Neural crest cell (in vitro differentiated cells): Measurements from ENCODE around the gene CATSPER3. TPM values are rescaled to one million over a fixed set of nuclear protein-coding genes. Genes with fewer than 3 reads are reported as not detected.

Experiments
- DNase-seq: peaks from one replicate; pipeline ENCODE4 v3.0.0; 2021; ENCODE audit warnings: low read depth, mixed read lengths, low spot score
- H3K27ac Mint-ChIP-seq: one replicate; pipeline ENCODE4 v1.8.0; 2021; ENCODE audit warnings: mild to moderate bottlenecking, mixed read lengths; ENCODE audit not compliant: unreplicated experiment
- H3K27me3 Mint-ChIP-seq: 2 replicates; pipeline ENCODE4 v1.8.0; 2021; ENCODE audit warnings: low read depth, mild to moderate bottlenecking, mixed read lengths
- H3K36me3 Mint-ChIP-seq: 2 replicates; pipeline ENCODE4 v1.8.0; 2021; ENCODE audit warnings: low read depth, mild to moderate bottlenecking, mixed read lengths
- H3K4me1 Mint-ChIP-seq: 2 replicates; pipeline ENCODE4 v1.8.0; 2021; ENCODE audit warnings: mixed read lengths
- H3K4me3 Mint-ChIP-seq: one replicate; pipeline ENCODE4 v1.8.0; 2021; ENCODE audit warnings: mild to moderate bottlenecking, mixed read lengths
- H3K9me3 Mint-ChIP-seq: 2 replicates; pipeline ENCODE4 v1.8.0; 2021; ENCODE audit warnings: mixed read lengths
- total RNA-seq: library from RNA; stranded (reverse); gene quantifications from 2 replicates; pipeline ENCODE4 v1.2.1, GENCODE V29; 2021
- TF ChIP-seq, protein P1 (sequence below): fragments of 200-600 bp; sonication (generic); conservative IDR thresholded peaks from 2 replicates; pipeline ENCODE4 v1.5.0; 2021; ENCODE audit warnings: antibody characterized with exemption, mild to moderate bottlenecking

Gene CATSPER3
- total RNA-seq, 1 donor from 2014 or later = 0.54 TPM

DNA sequence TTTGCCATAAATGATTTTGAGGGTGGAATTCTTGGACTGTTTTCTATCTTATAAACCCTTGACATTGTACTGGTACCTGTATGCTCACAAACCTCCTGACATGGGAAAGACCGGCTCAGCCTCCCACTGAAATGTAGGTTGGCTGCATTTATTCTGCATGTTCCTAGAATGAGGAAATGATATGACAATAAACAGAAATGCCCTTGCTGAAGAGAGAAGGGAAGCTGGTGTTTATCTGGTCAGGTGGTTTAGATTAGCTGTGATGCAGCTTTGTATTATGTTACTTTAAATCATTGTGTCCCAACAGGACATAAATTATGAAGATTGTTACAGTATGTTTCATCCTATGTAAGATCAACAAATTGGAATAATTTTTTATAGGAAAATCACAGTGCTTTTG, 23.1 kb upstream of the CATSPER3 start:
- TF ChIP-seq, protein P1, sequence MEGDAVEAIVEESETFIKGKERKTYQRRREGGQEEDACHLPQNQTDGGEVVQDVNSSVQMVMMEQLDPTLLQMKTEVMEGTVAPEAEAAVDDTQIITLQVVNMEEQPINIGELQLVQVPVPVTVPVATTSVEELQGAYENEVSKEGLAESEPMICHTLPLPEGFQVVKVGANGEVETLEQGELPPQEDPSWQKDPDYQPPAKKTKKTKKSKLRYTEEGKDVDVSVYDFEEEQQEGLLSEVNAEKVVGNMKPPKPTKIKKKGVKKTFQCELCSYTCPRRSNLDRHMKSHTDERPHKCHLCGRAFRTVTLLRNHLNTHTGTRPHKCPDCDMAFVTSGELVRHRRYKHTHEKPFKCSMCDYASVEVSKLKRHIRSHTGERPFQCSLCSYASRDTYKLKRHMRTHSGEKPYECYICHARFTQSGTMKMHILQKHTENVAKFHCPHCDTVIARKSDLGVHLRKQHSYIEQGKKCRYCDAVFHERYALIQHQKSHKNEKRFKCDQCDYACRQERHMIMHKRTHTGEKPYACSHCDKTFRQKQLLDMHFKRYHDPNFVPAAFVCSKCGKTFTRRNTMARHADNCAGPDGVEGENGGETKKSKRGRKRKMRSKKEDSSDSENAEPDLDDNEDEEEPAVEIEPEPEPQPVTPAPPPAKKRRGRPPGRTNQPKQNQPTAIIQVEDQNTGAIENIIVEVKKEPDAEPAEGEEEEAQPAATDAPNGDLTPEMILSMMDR = no peak
- Mint-ChIP-seq H3K27ac (no peak overlapping the region), H3K27me3 (no peaks in the 10 kb centered on the region), H3K36me3 (peaks cover 2% of the 10 kb centered on the region), H3K9me3 (no peaks in the 10 kb centered on the region), H3K4me1 (no peaks in the 10 kb centered on the region), H3K4me3 (no peak overlapping the region)
- DNase-seq = no peak

DNA sequence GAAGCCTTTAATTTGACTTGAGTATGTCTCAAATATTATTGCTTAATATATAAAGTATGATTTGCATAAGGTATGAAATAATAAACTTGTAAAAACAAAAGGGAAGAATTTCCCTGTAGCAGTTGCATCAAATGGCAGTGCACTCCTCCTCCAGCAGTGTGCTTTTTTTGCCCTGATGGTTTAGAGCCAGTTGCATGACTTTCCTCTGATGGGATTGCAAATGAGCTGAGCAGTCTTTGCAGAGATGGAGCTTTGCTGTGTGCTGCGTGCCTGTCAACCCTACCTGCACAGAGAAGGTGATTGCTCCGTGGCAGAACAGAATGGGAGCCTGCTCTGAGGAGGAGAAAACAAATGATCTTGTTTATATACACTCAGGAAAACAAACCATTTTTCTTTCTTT, 22.7 kb upstream of the CATSPER3 start:
- no peaks in the 10 kb centered on the region for H3K27me3 Mint-ChIP-seq
- peaks cover 2% of the 10 kb centered on the region for H3K36me3 Mint-ChIP-seq
- H3K4me1 Mint-ChIP-seq = no peaks in the 10 kb centered on the region
- no peak for DNase-seq
- TF ChIP-seq, protein P1 = no peak
- no peak overlapping the region for H3K27ac Mint-ChIP-seq
- H3K4me3 Mint-ChIP-seq = no peak overlapping the region
- H3K9me3 Mint-ChIP-seq = no peaks in the 10 kb centered on the region

DNA sequence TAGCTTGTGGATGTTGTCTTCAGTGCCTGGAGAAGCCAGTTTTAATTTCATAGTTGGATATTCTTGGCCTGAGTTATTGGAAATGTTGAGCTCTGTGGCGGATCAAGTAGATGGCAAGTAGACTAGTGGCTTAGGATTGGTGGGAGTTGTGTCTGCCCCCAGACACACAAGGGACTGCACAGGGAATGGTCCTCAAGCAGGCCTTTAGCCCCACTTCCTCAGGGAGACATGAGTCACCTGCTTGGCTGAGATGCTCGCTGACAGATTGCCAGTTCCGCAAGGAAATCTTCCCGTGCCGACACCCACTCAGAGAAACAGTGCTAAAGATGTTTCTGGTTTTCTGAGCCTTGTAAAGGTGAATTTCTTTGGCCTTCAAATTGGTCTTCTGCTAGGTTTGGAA, 18.8 kb upstream of the CATSPER3 start:
- TF ChIP-seq, protein P1 = no peak
- Mint-ChIP-seq H3K27ac (no peak overlapping the region), H3K36me3 (no peaks in the 10 kb centered on the region), H3K27me3 (no peaks in the 10 kb centered on the region), H3K9me3 (no peaks in the 10 kb centered on the region), H3K4me3 (no peak overlapping the region), H3K4me1 (no peaks in the 10 kb centered on the region)
- no peak for DNase-seq

DNA sequence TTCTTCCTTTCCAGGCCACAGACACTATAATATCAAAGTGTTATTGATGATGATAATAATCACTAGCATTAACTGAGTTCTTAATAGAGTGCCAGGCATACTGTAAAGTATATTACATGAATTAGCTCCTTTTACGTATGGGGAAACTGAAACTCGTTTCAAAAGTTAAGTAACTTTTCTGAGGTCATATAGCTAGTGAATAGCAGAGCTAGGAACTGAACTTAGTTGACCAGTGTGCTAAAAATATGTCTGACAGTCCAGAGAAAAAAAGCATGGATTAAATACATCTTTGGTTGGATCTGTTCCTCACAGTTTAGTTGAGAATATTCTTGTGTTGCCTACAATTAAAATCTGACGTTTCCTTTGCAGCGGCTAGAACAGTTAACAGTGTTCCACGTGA, 18.4 kb upstream of the CATSPER3 start:
- Mint-ChIP-seq H3K27me3 (no peaks in the 10 kb centered on the region), H3K4me1 (no peaks in the 10 kb centered on the region), H3K36me3 (peaks cover 2% of the 10 kb centered on the region), H3K9me3 (peaks cover 2% of the 10 kb centered on the region), H3K27ac (no peak overlapping the region), H3K4me3 (no peak overlapping the region)
- TF ChIP-seq, protein P1 = no peak
- DNase-seq = no peak

DNA sequence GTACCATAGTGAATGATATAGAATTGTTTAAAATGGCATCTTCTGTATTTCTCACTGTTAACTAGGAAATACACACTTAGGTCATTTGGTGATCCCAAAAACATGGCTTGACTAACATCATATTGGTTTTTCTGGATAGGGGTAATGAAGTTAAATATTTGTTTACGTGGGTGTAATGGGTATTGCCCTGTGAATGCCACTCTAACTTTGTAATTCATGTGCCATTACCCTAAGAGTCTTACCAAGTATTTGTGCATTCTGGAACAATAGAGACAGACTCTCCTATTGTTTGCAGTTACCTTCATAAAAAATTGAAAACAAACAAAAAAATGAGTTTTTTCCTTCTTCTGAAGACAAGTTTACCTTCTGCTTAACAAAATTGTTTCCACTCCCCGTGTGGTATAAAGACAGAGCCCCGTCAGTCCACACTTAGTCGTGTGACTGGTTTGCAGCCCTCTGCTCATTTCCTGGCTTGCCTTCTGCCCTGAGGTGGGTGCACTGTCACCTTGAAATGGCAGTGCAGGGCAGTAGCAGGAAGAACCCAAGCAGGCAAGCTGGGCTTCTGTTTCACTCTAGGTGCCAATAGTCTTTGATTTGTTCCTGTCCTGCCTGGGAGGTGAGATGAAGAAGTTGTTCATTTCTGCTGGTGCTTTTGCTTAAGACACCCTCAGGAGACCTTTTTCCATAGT, 9.6 kb upstream of the CATSPER3 start:
- peaks cover 8% of the 10 kb centered on the region for H3K36me3 Mint-ChIP-seq
- DNase-seq = no peak
- H3K4me3 Mint-ChIP-seq = no peak overlapping the region

More for the DNA sequence above, 9.6 kb upstream of the CATSPER3 start:
- H3K4me1 Mint-ChIP-seq = peaks cover 13% of the 10 kb centered on the region
- peaks cover 6% of the 10 kb centered on the region for H3K9me3 Mint-ChIP-seq
- H3K27me3 Mint-ChIP-seq = no peaks in the 10 kb centered on the region
- TF ChIP-seq, protein P1 = no peak
- no peak overlapping the region for H3K27ac Mint-ChIP-seq
